ENCODE measurements around the gene DIP2C.

The DIP2C gene

GRCh38 chr10:569961-570627 lies 119.4 kb downstream of the DIP2C start:
- DNase-seq = no peak

GRCh38 chr10:568848-569247 lies 120.6 kb downstream of the DIP2C start:
- DNase-seq = no peak

- DNase-seq = no peak
Observed at GRCh38 chr10:567869-568268, 121.6 kb downstream of the DIP2C start.

GRCh38 chr10:566241-566885 lies 123.1 kb downstream of the DIP2C start:
- no peak for DNase-seq

- no peak for DNase-seq
Observed at GRCh38 chr10:565676-566075, 123.8 kb downstream of the DIP2C start.

- no peak for DNase-seq
Observed at GRCh38 chr10:565146-565545, 124.3 kb downstream of the DIP2C start.

GRCh38 chr10:563827-564226 lies 125.6 kb downstream of the DIP2C start:
- no peak for DNase-seq

- no peak for DNase-seq
Observed at GRCh38 chr10:562142-562541, 127.3 kb downstream of the DIP2C start.

GRCh38 chr10:561721-562120 lies 127.7 kb downstream of the DIP2C start:
- no peak for DNase-seq

- DNase-seq = no peak
Observed at GRCh38 chr10:560314-560992, 129.0 kb downstream of the DIP2C start.

GRCh38 chr10:559767-560047 lies 129.8 kb downstream of the DIP2C start:
- no peak for DNase-seq

- DNase-seq = no peak
Observed at GRCh38 chr10:558891-559766, 130.3 kb downstream of the DIP2C start.

GRCh38 chr10:558364-558763 lies 131.1 kb downstream of the DIP2C start:
- no peak for DNase-seq

GRCh38 chr10:557792-558328 lies 131.6 kb downstream of the DIP2C start:
- DNase-seq = peak in 1 of 5 experiments; percentile 3

GRCh38 chr10:556971-557637 lies 132.4 kb downstream of the DIP2C start:
- DNase-seq = no peak

- no peak for DNase-seq
Observed at GRCh38 chr10:555682-556350, 133.7 kb downstream of the DIP2C start.

- no peak for DNase-seq
Observed at GRCh38 chr10:555281-555680, 134.2 kb downstream of the DIP2C start.

GRCh38 chr10:554182-554848 lies 135.2 kb downstream of the DIP2C start:
- DNase-seq = no peak

- no peak for DNase-seq
Observed at GRCh38 chr10:553233-553632, 136.2 kb downstream of the DIP2C start.

GRCh38 chr10:552679-553078 lies 136.8 kb downstream of the DIP2C start:
- DNase-seq = no peak

Measured in T-helper 2 cell (primary cell).